ENCODE results near the gene PAX5.

The PAX5 gene

GRCh38 chr9:37025071-37025822 lies 8.8 kb downstream of the PAX5 start:
- in situ Hi-C loops (cut with MboI; ENCODE audit: low sequenced_read_pairs) = no loop called here

- in situ Hi-C loops (cut with MboI; ENCODE audit: low sequenced_read_pairs) = loop anchor here (25.0 kb wide), 1 partner anchor 95 kb away; the partner anchor contains the start of gene ZCCHC7
Observed at GRCh38 chr9:37017546-37017945, 16.5 kb downstream of the PAX5 start.

- in situ Hi-C loops (cut with MboI; ENCODE audit: low sequenced_read_pairs) = loop anchor here (25.0 kb wide), 1 partner anchor 101 kb away; the partner anchor contains the start of gene ZCCHC7
Observed at GRCh38 chr9:37011530-37011929, 22.5 kb downstream of the PAX5 start.

- in situ Hi-C loops (cut with MboI; ENCODE audit: low sequenced_read_pairs) = loop anchor here (25.0 kb wide), 1 partner anchor 101 kb away; the partner anchor contains the start of gene ZCCHC7
Observed at GRCh38 chr9:37010976-37011375, 23.1 kb downstream of the PAX5 start.

- in situ Hi-C loops (cut with MboI; ENCODE audit: low sequenced_read_pairs) = loop anchor here (25.0 kb wide), 1 partner anchor 102 kb away; the partner anchor contains the start of gene ZCCHC7
Observed at GRCh38 chr9:37010180-37010579, 23.9 kb downstream of the PAX5 start.

GRCh38 chr9:37007295-37007694 lies 26.8 kb downstream of the PAX5 start:
- in situ Hi-C loops (cut with MboI; ENCODE audit: low sequenced_read_pairs) = loop anchor here (25.0 kb wide), 1 partner anchor 105 kb away; the partner anchor contains the start of gene ZCCHC7

GRCh38 chr9:37005517-37006140 lies 28.4 kb downstream of the PAX5 start:
- in situ Hi-C loops (cut with MboI; ENCODE audit: low sequenced_read_pairs) = loop anchor here (25.0 kb wide), 1 partner anchor 107 kb away; the partner anchor contains the start of gene ZCCHC7

- in situ Hi-C loops (cut with MboI; ENCODE audit: low sequenced_read_pairs) = loop anchor here (25.0 kb wide), 1 partner anchor 108 kb away; the partner anchor contains the start of gene ZCCHC7
Observed at GRCh38 chr9:37004424-37004935, 29.6 kb downstream of the PAX5 start.

GRCh38 chr9:37002413-37003217 lies 31.5 kb downstream of the PAX5 start:
- in situ Hi-C loops (cut with MboI; ENCODE audit: low sequenced_read_pairs) = loop anchor here (25.0 kb wide), 1 partner anchor 110 kb away; the partner anchor contains the start of gene ZCCHC7

- in situ Hi-C loops (cut with MboI; ENCODE audit: low sequenced_read_pairs) = loop anchor here (25.0 kb wide), 1 partner anchor 110 kb away; the partner anchor contains the start of gene ZCCHC7
Observed at GRCh38 chr9:37002036-37002412, 32.0 kb downstream of the PAX5 start.

- in situ Hi-C loops (cut with MboI; ENCODE audit: low sequenced_read_pairs) = loop anchor here (25.0 kb wide), 1 partner anchor 111 kb away; the partner anchor contains the start of gene ZCCHC7
Observed at GRCh38 chr9:37001459-37001858, 32.6 kb downstream of the PAX5 start.

- in situ Hi-C loops (cut with MboI; ENCODE audit: low sequenced_read_pairs) = loop anchor here (25.0 kb wide), 1 partner anchor 112 kb away; the partner anchor contains the start of gene ZCCHC7
Observed at GRCh38 chr9:36999728-37000333, 34.2 kb downstream of the PAX5 start.

- in situ Hi-C loops (cut with MboI; ENCODE audit: low sequenced_read_pairs) = no loop called here
Observed at GRCh38 chr9:36997414-36997813, 36.7 kb downstream of the PAX5 start.

- in situ Hi-C loops (cut with MboI; ENCODE audit: low sequenced_read_pairs) = no loop called here
Observed at GRCh38 chr9:36996706-36997086, 37.4 kb downstream of the PAX5 start.

GRCh38 chr9:36995927-36996705 lies 38.0 kb downstream of the PAX5 start:
- in situ Hi-C loops (cut with MboI; ENCODE audit: low sequenced_read_pairs) = no loop called here

- in situ Hi-C loops (cut with MboI; ENCODE audit: low sequenced_read_pairs) = no loop called here
Observed at GRCh38 chr9:36993933-36994764, 39.9 kb downstream of the PAX5 start.

GRCh38 chr9:36992501-36993316 lies 41.4 kb downstream of the PAX5 start:
- in situ Hi-C loops (cut with MboI; ENCODE audit: low sequenced_read_pairs) = no loop called here

Measured in HL-60/S4 treated with phorbol 12-myristate 13-acetate at 8.2 ng/mL for 4 days and 3 days (cell line).